ENCODE results near the gene TLE7. TPM values are rescaled to one million over a fixed set of nuclear protein-coding genes. Genes with fewer than 3 reads are reported as not detected.

TLE7 gene
- total RNA-seq, 1 donor from 2014 or later, result not detected

DNA sequence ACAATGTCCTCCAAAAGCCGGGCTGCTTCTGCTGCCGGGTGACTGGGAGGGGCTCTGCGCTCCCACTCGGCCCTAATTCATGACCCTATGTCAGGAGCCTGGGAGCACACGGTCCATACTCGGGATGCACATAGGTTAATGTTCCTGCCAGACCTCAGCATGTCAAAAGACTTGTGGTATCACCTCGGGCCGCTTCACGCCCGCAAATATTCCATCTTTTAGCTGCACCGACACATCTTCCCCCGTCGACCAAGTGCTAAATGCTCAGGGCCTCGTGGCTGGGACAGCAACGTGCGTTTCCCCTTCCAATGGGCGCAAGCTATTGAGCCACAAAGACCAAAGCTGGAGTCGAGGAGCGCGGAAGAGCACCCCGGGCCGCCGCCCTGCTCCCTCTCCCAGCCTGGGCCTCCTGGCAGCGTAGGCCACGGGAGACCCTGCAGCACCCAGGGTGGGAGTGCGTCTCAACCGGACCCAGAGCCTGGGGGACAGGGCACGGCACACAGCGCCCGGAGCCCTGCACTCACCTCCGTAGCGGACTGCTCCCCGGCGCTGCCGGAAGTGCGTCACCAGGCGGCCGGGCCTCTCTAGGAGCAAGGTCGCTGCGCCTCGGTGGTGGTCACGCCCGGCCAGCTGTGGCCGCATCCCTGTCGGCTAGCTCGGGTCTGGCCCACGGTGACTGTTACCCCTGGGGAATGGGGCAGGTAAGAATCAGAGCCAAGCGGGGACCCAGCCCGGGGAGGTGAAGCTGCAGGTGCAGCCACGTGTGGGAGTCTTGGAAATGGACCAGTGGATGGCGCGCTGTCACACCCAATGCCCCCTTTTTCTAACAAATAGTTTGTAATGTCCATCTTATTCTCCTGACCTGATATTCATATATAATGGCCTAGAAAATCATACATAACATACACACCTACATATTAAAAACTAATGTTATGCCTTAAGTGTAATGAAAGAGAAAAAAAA lies 20.1 kb upstream of the TLE7 start, which contains the start of gene ZNF23:
ZNF23 (minus strand) TSS at position 562 of the 963 bp plus-strand sequence. CDS start 5,451 bp downstream, outside the sequence.
- H3K4me1 Mint-ChIP-seq (ENCODE audit: unreplicated experiment), result peaks cover 3% of the 10 kb centered on the region
- H3K4me3 Mint-ChIP-seq (ENCODE audit: unreplicated experiment), result peak within 1 kb of the TSS; percentile 98
- peak; percentile 80 for DNase-seq (ENCODE audit: low spot score)
- no peaks in the 10 kb centered on the region for H3K36me3 Mint-ChIP-seq (ENCODE audit: low read depth, unreplicated experiment)
- peak within 1 kb of the TSS; percentile 57 for H3K27ac Mint-ChIP-seq (ENCODE audit: unreplicated experiment)
- TF ChIP-seq, protein P1, sequence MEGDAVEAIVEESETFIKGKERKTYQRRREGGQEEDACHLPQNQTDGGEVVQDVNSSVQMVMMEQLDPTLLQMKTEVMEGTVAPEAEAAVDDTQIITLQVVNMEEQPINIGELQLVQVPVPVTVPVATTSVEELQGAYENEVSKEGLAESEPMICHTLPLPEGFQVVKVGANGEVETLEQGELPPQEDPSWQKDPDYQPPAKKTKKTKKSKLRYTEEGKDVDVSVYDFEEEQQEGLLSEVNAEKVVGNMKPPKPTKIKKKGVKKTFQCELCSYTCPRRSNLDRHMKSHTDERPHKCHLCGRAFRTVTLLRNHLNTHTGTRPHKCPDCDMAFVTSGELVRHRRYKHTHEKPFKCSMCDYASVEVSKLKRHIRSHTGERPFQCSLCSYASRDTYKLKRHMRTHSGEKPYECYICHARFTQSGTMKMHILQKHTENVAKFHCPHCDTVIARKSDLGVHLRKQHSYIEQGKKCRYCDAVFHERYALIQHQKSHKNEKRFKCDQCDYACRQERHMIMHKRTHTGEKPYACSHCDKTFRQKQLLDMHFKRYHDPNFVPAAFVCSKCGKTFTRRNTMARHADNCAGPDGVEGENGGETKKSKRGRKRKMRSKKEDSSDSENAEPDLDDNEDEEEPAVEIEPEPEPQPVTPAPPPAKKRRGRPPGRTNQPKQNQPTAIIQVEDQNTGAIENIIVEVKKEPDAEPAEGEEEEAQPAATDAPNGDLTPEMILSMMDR (IDR thresholded peaks at IDR 0.05; ENCODE audit: unreplicated experiment), result no peak
- H3K9me3 Mint-ChIP-seq (ENCODE audit: unreplicated experiment), result no peaks in the 10 kb centered on the region
- no peaks in the 10 kb centered on the region for H3K27me3 Mint-ChIP-seq (ENCODE audit: unreplicated experiment)

DNA sequence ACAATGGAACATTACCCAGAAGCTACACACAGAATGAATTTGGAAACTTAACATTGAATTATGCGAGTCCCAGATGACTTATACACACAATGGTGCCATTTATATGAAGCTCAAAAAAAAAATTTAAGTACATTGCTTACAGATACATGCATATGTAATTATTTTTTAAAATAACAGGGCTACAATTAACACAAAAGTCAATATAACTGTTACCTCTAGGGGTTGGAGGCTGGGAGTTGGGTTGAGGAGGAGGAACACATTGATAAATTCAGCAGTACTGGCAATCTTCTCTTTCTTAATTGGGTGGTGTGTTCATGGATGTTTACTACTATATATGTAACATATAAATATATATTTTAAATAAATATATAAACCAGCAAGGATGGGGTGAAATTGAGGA lies 19.1 kb upstream of the TLE7 start:
- peak overlapping the region; percentile 98 for H3K4me3 Mint-ChIP-seq (ENCODE audit: unreplicated experiment)
- no peak overlapping the region for H3K27ac Mint-ChIP-seq (ENCODE audit: unreplicated experiment)
- no peaks in the 10 kb centered on the region for H3K9me3 Mint-ChIP-seq (ENCODE audit: unreplicated experiment)
- no peak for DNase-seq (ENCODE audit: low spot score)
- TF ChIP-seq, protein P1 (IDR thresholded peaks at IDR 0.05; ENCODE audit: unreplicated experiment), result no peak
- peaks cover 7% of the 10 kb centered on the region for H3K36me3 Mint-ChIP-seq (ENCODE audit: low read depth, unreplicated experiment)
- H3K27me3 Mint-ChIP-seq (ENCODE audit: unreplicated experiment), result no peaks in the 10 kb centered on the region
- peaks cover 3% of the 10 kb centered on the region for H3K4me1 Mint-ChIP-seq (ENCODE audit: unreplicated experiment)

DNA sequence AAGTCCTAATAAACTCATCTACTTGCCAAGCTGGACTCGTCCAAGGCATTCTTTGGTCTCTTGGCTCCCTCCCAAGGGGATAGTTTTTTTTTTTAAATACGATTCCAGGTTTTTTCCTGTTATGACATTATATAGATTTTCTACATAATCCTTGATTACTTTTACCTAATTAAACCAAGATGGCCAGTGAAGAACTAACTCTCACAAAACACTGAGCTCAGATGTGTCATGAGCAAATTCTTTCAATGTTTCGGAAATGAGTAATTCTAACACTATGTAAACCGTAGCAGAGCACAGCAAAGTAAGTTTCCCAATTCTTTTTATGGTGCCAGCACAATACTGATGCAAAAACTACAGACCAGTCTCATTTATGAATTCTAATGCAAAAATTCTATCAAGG lies 18.4 kb upstream of the TLE7 start:
- no peaks in the 10 kb centered on the region for H3K9me3 Mint-ChIP-seq (ENCODE audit: unreplicated experiment)
- DNase-seq (ENCODE audit: low spot score), result no peak
- H3K27me3 Mint-ChIP-seq (ENCODE audit: unreplicated experiment), result no peaks in the 10 kb centered on the region
- H3K4me3 Mint-ChIP-seq (ENCODE audit: unreplicated experiment), result no peak overlapping the region
- peaks cover 8% of the 10 kb centered on the region for H3K36me3 Mint-ChIP-seq (ENCODE audit: low read depth, unreplicated experiment)
- peaks cover 3% of the 10 kb centered on the region for H3K4me1 Mint-ChIP-seq (ENCODE audit: unreplicated experiment)
- TF ChIP-seq, protein P1 (IDR thresholded peaks at IDR 0.05; ENCODE audit: unreplicated experiment), result no peak
- H3K27ac Mint-ChIP-seq (ENCODE audit: unreplicated experiment), result no peak overlapping the region

DNA sequence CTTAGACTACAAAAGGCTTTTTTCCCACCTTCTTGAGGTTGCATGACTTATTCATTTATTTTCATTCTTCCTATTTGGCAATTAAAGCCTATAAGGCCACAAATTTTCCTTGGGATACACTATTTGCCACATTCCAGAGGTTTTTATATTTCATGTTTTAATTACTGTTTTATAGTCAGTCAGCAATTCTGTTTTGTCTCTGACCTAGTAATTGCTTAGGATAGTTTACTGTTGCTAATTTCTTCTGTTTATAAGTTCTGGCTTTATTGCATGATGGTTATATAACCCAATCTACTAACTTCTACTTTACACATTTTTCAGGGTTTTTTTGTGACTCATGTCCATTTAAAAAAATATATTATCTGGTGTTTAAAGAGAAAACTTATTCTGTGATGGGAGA lies 17.7 kb upstream of the TLE7 start:
- Mint-ChIP-seq H3K27ac (ENCODE audit: unreplicated experiment) (no peak overlapping the region), H3K4me1 (ENCODE audit: unreplicated experiment) (peaks cover 3% of the 10 kb centered on the region), H3K9me3 (ENCODE audit: unreplicated experiment) (no peaks in the 10 kb centered on the region), H3K27me3 (ENCODE audit: unreplicated experiment) (no peaks in the 10 kb centered on the region), H3K4me3 (ENCODE audit: unreplicated experiment) (no peak overlapping the region), H3K36me3 (ENCODE audit: low read depth, unreplicated experiment) (peaks cover 15% of the 10 kb centered on the region)
- TF ChIP-seq, protein P1 (IDR thresholded peaks at IDR 0.05; ENCODE audit: unreplicated experiment), result no peak
- no peak for DNase-seq (ENCODE audit: low spot score)

DNA sequence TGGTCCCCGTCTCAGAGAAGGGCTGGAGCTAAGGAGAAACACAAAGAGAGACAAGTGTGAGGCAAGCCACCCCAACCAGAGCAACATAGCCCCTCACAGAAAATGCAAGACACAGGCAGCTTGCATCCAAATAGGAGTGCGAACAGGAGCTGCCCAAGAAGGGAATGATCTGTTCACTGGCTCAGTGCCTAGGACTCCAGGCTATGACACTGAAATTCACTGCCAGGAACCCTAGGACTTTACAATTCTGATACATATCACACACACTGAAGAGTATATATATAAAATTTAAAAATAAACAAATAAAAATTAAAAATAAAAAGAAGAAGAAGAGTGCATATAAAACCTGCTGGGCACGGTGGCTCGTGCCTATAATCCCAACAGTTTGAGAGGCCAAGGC lies 14.9 kb upstream of the TLE7 start:
- H3K4me1 Mint-ChIP-seq (ENCODE audit: unreplicated experiment), result no peaks in the 10 kb centered on the region
- DNase-seq (ENCODE audit: low spot score), result no peak
- H3K36me3 Mint-ChIP-seq (ENCODE audit: low read depth, unreplicated experiment), result peaks cover 41% of the 10 kb centered on the region
- no peak overlapping the region for H3K4me3 Mint-ChIP-seq (ENCODE audit: unreplicated experiment)
- TF ChIP-seq, protein P1 (IDR thresholded peaks at IDR 0.05; ENCODE audit: unreplicated experiment), result no peak
- no peaks in the 10 kb centered on the region for H3K27me3 Mint-ChIP-seq (ENCODE audit: unreplicated experiment)
- H3K27ac Mint-ChIP-seq (ENCODE audit: unreplicated experiment), result no peak overlapping the region
- no peaks in the 10 kb centered on the region for H3K9me3 Mint-ChIP-seq (ENCODE audit: unreplicated experiment)
